CD4-positive, alpha-beta T cell treated with Interleukin-4 for 1 hour (primary cell): ENCODE results near the gene BUD23.
"Not testable (repeated sequence)": the region's sequence is repeated elsewhere in the genome, so short reads cannot be mapped to it uniquely, and the experiment has no call there.

ENCODE experiments used
- DNase-seq, 2 donors: peaks; one replicate each; pipeline ENCODE4 v3.0.0-alpha.2; 2020 to 2022

The BUD23 gene

GRCh38 chr7:73683056-73683787 is at the start of gene BUD23, which contains the start of gene DNAJC30:
Gene BUD23, plus strand, starts transcription at chr7:73683597. Its CDS starts 29 bp downstream, at chr7:73683626.
Gene DNAJC30, minus strand, starts transcription at chr7:73683453. Its CDS starts 30 bp downstream, at chr7:73683423.
- peak; percentile 96 for DNase-seq

GRCh38 chr7:73633844-73634243 is 49.6 kb upstream of the BUD23 start:
- DNase-seq, result no peak

GRCh38 chr7:73635428-73636200 is 47.8 kb upstream of the BUD23 start:
- DNase-seq, result no peak

DNA sequence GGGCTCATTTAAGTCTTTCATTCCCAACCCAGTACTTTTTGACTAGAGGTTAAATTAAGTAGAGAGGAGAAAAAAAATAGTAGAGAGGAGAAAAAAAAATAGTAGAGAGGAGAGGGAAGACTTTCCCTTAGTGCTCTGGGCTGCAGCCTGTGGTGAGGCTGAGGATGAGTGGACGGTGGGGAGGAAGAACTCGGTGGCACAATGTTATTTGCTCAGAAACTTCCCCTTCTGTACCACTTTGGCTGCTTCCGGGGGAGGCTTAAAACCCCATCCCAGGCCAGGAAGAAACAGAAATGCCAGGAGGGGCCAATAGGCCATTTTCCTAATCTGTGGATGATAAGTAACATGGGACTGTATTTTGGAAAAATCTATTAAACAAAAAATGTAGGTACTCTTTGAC is 44.5 kb upstream of the BUD23 start:
- no peak for DNase-seq

DNA sequence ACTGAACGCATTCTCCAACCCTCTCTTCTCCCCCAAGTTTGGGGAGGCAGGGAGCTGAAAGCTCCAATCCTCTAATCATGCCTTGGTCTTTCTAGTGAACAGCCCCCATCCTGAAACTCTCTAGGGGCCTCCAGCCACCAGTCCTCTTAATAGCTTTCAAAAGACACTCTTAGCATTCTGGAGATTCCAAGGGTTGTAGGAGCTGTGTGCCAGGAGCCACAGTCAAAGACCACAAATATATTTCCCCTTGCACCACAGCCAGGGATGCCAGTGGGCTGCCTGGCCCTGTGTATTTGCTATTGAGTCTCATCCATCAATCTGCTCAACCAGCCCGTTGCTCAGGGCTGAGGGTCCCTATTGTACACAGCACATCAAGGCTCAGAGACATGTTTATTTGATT is 40.6 kb upstream of the BUD23 start:
- DNase-seq, result no peak

DNA sequence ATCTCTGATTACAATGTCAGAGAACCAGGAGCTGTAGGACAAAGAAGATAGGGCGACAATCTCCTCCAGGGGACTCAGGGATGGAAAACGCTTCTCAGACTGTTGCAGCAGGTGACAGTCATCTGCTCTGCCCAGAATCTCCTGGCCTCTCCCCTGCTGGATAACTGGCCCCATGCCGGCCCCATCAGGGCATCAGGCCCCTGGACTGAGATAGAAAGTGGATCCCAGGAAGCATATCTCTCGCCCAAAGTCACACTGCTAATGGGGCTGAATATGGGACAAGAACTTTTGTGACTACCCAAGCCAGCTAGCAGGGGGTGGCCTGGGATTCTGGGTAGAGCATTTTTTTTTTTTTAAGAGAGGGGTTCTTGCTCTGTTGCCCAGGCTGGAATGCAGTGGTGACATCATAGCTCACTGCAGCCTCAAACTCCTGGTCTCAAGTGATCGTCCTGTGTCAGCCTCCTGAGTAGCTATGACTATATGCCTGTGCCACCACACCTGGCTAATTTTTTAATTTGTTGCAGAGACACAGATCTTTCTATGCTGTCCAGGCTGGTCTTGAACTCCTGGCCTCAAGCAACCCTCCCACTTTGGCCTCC is 38.6 kb upstream of the BUD23 start:
- no peak for DNase-seq

DNA sequence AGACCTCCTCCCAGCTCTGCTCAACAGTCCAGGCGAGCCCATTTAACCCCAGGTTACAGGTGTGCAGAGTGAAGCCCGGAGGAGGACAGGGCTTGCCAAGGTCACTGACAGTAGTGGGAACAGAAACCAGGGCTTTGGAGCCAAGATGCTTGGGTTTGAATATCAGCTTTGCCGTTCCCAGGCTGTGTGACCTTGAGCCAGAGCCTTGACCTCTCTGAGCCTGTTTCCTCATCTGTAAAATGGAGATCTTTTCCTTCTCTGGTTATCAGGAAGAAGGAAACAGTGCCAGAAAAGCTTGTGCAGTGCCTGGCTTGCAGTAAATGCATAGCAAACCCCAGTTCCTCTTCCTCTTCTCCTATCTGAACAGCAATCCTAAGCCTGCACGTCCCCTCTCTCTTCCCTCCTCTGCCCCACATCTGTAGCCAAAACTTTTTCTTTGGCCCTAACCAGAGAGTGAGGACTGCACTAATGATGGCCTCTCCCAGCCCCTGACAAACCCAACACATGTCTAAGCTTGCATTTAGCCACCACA is 37.7 kb upstream of the BUD23 start:
- no peak for DNase-seq

GRCh38 chr7:73646785-73647724 is 36.3 kb upstream of the BUD23 start:
- DNase-seq, result no peak

- DNase-seq, result peak in 1 of 2 donors; percentile 23
Observed at GRCh38 chr7:73647725-73648592, 35.4 kb upstream of the BUD23 start.

DNA sequence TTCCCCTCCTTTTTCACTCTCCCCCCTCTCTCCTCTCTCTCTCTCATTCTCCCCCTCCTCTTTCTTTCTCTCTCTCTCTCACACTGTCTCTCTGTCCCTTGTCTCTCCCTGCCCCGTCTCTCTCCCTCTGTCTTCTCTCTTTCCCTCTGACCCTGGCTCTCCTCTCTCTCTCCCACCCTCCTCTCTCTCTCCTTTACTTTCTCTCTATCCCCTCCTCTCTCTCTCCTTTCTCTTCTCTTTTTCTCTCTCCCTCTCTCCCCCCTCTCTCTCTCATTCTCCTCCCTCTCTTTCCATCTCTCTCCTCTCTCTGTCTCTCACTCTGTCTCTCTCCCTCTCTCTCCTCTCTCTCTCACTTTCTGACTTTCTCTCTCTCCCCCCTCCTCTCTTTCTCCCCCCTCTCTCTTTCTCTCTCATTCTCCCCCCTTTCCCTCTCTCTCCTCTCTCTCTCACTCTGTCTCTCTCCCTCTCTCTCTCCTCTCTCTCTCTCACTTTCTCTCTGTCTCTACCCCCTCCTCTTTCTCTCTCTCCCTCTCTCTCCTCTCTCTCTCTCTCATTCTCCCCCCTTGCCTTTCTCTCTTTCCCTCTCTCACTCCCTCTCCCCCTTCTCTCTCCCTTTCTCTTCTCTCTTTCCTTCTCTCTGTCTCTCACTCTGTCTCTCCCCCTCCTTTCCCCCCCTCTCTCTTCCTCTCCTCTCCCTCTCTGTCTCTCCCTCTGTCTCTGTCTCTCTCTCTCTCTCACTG is 34.6 kb upstream of the BUD23 start:
- DNase-seq, result no peak

GRCh38 chr7:73649576-73649975 is 33.8 kb upstream of the BUD23 start:
- no peak for DNase-seq

- DNase-seq, result no peak
Observed at GRCh38 chr7:73650524-73650923, 32.9 kb upstream of the BUD23 start.

DNA sequence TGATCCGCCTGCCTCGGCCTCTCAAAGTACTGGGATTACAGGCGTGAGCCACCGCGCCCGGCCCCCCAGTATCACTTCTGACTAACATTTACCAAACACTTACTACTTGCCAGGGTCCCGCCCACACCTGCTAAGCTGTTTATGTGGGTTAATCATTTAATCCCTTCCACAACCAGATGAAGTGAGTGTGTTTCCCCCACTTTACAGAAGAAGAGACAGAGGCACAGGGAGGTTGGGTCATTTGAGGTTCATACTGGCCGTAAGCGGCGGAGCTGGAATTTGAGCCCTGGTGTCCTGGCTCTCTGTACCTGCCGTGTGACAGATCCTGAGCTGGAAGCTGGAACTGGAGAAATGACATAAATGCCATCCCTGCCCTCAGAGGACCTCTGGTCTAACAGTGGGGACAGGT is 30.9 kb upstream of the BUD23 start:
- no peak for DNase-seq

DNA sequence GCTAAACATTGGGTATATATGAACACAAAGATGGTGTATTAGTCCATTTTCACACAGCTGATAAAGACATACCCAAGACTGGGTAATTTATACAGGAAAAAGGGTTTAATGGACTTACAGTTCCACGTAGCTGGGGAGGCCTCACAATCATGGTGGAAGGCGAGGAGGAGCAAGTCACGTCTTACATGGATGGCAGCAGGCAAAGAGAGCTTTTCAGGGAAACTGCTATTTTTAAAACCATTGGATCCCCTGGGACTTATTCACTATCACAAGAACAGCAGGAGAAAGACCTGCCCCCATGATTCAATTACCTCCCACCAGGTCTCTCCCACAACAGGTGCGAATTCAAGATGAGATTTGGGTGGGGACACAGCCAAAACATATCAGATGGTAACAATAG is 28.1 kb upstream of the BUD23 start:
- not testable (repeated sequence) for DNase-seq

DNA sequence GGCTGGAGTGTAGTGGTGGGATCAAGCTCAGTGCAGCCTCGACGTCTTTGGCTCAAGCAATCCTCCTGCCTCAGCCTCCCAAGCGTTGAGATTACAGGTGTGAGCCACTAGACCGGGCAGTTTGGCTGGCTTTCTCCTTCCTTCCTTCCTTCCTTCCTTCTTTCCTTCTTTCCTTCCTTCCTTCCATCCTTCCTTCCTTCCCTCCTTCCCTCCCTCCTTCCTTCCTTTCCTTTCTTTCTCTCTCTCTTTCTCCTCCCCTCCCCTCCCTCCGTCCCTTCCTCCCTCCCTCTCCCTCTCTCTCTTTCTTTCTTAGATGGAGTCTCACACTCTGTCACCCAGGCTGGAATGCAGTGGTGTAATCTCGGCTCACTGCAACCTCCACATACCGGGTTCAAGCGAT is 23.4 kb upstream of the BUD23 start:
- no peak for DNase-seq

DNA sequence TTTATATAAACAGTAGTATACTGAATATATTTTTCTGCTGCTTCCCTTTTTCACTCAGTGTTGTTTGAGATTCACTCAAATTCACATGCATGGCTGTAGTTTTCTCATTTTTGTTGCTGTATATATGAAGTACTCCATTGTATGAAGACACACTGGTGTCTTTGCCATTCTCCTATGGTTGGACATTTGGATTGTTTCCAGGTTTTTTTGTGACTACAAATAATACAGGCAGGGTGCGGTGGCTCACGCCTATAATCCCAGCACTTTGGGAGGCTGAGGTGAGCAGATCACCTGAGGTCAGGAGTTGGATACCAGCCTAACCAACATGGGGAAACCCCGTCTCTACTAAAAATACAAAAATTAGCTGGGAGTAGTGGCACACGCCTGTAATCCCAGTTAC is 22.8 kb upstream of the BUD23 start:
- DNase-seq, result not testable (repeated sequence)

GRCh38 chr7:73663033-73663432 is 20.4 kb upstream of the BUD23 start:
- no peak for DNase-seq

DNA sequence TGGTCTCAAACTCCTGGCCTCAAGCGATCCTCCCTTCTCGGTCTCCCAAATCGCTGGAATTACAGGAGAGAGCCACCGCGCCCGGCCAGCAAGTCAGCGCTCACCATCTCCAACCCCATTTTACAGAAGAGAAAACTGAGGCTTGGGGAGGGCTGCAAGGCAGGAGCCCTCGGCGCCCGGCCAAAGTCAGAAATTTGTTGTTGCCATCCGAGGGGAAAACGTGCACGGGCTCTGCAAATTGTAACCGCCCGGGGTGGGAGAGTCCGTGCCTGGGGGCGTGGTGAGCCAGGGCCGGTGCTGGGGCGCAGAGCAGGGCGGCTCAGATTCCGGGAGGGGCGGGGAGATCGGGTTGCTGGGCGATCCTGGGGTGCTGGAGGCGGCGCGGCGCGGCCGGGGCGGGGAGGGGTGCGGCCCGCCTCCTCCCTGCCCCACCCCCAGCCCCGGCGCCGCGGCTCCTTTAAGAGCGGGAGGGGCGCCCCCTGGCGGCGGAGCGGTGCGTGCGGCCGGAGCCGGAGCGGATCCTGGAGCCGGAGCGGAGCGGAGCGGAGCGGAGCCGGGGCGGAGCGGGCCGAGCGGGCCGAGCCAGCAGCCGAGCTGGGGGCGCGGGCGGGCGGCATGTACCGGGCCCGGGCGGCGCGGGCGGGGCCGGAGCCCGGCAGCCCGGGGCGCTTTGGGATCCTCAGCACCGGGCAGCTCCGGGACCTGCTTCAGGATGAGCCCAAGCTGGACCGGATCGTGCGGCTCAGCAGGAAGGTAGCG is 15.9 kb upstream of the BUD23 start, which contains the start of gene VPS37D:
TSS of gene VPS37D (plus strand) at position 488 of the 759 bp plus-strand sequence. CDS start at position 616, 128 bp downstream.
- DNase-seq, result peak; percentile 91 to 93

- DNase-seq, result no peak
Observed at GRCh38 chr7:73668103-73668885, 15.1 kb upstream of the BUD23 start.
